Kasumi-1 (cell line): ENCODE data around the gene BAIAP2L2.
"Not testable (repeated sequence)": the region's sequence is repeated elsewhere in the genome, so short reads cannot be mapped to it uniquely, and the experiment has no call there.

Experiments used
- DNase-seq, 2 experiments: peaks; one replicate each; lab custom pipeline; 2025; lab: John Stamatoyannopoulos, UW

BAIAP2L2 gene

DNA sequence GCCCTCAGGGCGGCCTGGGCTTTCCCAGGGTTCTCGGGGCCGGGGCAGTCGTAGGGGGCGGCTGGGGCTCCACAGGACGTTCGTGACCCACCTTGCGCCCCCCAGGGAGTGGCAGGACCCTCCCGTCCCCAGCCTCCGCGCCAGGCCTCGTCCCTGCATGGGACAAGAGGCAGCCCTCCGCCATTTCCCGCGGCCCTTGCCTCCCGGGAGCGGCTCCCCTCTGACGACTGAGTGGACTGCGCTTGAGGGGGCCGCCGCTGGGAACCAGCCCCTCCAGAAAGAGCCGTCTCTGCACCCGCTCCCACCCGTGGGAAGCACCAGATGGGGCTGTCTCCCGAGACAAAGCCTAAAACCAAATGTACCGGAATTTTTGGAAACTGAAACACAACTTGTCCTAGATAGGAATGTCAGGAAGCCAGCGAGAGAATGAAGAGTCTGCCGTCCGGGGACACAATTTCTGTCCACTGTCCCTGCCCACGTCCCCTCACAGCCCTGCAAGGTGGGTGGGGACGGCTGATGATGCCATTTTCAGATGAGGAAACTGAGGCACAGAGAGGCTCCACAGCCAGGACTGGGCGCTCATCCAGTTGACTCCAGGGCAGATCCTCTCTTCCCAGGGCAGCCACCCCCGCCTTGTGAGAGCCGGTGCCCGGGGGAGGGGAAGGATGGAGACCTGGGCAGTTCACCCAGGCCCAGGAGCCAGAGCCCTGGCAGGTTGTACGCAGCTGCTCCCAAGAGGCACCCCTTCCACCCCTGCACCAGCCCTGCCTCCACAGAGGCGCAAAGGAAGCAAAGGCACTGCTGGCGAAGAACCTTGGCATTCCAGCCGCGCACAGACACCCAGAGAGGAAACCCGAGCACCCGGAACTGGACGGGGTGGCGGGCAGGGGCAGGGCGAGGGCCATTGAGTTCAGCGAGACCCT lies 71.3 kb downstream of the BAIAP2L2 start:
- DNase-seq = no peak

DNA sequence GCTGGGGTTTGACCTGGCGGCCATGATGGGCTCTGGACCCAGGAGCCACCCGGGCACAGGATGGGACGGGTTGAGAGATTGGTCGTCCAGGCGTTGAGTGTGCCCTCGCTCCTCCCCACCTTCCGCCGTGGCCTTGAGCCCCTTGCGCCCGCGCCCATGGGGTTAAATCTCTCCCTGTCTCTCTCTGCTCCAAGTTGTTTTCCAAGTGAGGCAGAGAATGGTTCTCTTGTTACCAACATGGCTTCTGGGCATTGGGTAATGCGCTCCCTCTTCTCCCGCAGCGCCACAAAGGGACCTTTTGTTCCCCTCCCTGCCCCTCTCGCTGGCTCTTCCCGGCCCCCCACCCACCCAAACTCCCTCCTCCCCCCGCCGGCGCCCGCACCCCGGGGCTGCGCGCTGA lies 72.1 kb downstream of the BAIAP2L2 start:
- no peak for DNase-seq

DNA sequence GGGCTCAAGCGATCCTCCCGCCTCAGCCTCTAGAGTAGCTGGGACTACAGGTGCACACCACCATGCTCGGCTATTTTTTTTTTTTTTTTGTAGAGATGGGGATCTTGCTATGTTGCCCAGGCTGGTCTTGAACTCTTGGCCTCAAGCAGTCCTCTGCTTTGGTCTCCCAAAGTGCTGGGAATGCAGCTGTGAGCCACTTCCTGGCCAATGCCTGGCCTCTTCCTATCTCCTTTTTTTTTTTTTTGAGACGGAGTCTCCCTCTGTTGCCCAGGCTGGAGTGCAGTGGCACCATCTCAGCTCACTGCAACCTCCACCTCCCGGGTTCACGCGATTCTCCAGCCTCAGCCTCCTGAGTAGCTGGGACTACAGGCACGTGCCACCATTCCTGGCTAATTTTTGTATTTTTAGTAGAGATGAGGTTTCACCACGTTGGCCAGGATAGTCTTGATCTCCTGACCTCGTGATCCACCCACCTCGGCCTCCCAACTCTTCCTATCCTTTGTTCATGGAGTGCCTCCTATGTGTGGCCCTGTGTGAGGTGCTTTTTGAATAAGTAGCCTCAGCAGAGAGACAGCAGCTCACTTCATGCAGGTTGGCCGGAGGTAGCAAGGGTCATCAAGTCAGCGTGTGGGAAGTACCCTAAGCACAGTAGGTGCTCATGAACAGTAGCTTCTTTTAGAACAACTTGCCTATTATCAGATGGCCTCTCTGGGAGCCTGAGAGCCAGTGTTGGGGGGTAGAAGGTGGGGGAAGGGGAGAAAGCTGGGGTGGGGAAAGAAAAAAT lies 72.9 kb downstream of the BAIAP2L2 start:
- not testable (repeated sequence) for DNase-seq

DNA sequence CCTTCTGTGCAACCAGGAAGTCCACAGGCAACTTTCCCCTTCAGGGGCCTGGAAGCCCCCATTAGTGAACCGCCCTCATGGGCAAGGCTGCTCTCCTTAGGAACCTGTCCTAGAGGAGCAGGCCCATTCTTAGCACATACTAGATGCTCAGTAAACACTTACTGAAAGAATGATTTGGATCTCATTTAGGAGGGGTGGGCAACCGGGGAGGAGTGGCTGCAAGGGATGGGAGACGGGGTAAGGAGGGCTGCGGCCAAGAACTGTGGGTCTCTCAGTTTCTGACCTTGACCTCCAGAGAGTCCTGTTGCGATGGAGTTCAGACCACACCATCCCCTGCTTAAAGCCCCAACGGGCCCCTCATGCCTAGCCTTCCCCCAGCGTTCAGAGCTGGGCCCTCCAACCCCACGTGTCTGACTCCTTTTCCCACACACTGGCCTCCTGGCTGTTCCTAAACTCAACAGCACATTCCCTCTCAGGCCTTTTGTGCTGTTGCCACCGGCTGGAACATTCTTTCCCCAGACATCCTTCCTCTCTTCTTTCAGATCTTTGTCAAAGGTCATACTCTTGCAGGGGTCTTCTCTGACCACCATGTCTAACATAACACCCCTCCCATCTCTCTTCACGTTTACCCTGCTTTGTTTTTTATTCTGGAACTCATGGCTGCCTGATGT lies 74.0 kb downstream of the BAIAP2L2 start:
- no peak for DNase-seq

DNA sequence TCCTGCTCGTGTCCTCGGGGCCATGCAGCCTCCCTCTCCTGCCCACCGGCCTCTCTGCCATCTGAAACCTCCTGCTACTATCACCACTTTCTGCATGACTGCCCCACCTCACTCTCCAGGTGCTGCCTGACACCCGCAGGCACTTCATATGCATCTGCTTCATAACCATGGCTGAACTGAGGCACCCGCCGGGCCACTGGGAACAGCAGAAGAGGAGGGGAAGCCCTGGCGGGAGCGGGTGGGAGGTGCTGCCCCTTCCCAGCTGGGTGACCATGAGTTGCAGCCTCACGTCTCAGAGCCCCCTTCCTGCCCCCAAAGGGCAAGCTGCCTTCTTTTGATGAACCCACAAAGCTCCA lies 75.0 kb downstream of the BAIAP2L2 start:
- no peak for DNase-seq
